HCT116 (cell line): Measurements from ENCODE around the gene APCDD1L.

Experiments used
- CEBPB ChIP-seq: IDR thresholded peaks from 2 replicates; pipeline ENCODE4 v1.6.1; 2012; ENCODE audit warnings: low read depth
- POLR2A ChIP-seq: IDR thresholded peaks from 2 replicates; pipeline ENCODE4 v1.7.0; 2011; ENCODE audit warnings: borderline replicate concordance; ENCODE audit not compliant: insufficient read depth, insufficient read length; ENCODE audit errors: extremely low read depth
- RAD21 ChIP-seq: IDR thresholded peaks from 2 replicates; pipeline ENCODE4 v1.6.1; 2012; ENCODE audit warnings: low read depth, mild to moderate bottlenecking
- SIN3A ChIP-seq: IDR thresholded peaks from 2 replicates; pipeline ENCODE4 v1.6.1; 2012; ENCODE audit warnings: low read depth
- TF ChIP-seq, protein P1 (sequence below), 3 experiments: fragments of 200-600 bp in 1 of 3; sonication (generic) in 1 of 3; IDR thresholded peaks in 2 of 3; conservative IDR thresholded peaks in 1 of 3; 2 replicates each; pipeline ENCODE4 v1.5.1; 2012 to 2017; ENCODE audit warnings: low read depth in 2 of 3, low read length in 2 of 3, antibody characterized with exemption in 1 of 3, borderline replicate concordance in 1 of 3, control low read depth in 1 of 3, mild to moderate bottlenecking in 1 of 3, mixed read lengths in 1 of 3, mixed run types in 1 of 3, moderate library complexity in 1 of 3; ENCODE audit not compliant: insufficient read depth in 1 of 3
- TF ChIP-seq, protein P2 (sequence below): IDR thresholded peaks from 2 replicates; pipeline ENCODE4 v1.6.1; 2012

DNA sequence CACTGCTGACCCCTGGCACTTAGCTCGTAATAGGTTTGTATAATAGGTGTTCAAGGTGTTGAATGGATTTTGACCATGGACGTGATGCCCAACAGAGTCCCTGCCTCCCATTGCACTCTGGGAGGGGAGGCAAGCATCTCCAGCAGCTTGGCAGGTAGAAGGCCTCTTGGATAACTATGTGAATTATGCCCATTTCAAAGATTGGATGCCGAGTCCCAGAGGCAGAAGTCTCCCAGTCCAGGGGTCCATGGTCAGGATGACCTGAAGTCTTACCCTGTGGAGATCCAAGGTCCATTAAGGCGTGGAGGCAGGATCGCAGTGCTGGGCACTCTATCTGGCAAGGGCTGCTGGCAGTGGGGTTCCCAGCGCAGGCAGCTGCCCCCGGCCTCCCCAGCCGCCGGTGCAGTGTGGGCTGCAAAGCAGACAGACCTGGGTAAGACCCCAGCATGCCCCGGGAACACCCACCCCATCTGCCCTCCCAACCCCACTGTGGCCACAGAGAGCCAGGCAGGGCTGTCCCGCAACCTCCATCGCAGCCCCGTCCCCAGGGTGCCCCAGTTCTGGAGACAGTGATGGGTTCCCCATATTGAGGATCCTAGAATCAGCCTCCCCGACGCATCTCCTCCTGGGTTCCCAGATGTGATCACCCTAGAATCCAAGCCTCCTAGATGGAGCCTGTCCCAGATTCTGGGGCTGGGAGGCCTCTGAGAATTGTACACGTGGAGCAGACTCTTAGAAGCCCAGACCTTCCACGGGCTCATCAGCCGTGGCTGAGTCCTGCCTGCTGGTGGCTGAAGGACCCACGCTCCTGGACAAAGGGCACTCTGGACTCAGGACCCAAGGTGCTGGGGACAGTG, 44.6 kb downstream of the APCDD1L start:
- TF ChIP-seq POLR2A: no peak
- no peak for TF ChIP-seq CEBPB
- no peak for TF ChIP-seq SIN3A
- TF ChIP-seq, protein P1, sequence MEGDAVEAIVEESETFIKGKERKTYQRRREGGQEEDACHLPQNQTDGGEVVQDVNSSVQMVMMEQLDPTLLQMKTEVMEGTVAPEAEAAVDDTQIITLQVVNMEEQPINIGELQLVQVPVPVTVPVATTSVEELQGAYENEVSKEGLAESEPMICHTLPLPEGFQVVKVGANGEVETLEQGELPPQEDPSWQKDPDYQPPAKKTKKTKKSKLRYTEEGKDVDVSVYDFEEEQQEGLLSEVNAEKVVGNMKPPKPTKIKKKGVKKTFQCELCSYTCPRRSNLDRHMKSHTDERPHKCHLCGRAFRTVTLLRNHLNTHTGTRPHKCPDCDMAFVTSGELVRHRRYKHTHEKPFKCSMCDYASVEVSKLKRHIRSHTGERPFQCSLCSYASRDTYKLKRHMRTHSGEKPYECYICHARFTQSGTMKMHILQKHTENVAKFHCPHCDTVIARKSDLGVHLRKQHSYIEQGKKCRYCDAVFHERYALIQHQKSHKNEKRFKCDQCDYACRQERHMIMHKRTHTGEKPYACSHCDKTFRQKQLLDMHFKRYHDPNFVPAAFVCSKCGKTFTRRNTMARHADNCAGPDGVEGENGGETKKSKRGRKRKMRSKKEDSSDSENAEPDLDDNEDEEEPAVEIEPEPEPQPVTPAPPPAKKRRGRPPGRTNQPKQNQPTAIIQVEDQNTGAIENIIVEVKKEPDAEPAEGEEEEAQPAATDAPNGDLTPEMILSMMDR (IDR thresholded peaks at IDR 0.05 in 2 of 3, conservative IDR thresholded peaks at IDR 0.05 in 1 of 3; ENCODE audit: borderline replicate concordance in 1 of 3, insufficient read depth in 1 of 3, low read depth in 2 of 3, low read length in 2 of 3): no peak
- TF ChIP-seq, protein P2, sequence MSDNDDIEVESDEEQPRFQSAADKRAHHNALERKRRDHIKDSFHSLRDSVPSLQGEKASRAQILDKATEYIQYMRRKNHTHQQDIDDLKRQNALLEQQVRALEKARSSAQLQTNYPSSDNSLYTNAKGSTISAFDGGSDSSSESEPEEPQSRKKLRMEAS: no peak
- no peak for TF ChIP-seq RAD21
